Body of pancreas (tissue), 4 donors: Measurements from ENCODE around the gene RNPS1. TPM values are rescaled to one million over a fixed set of nuclear protein-coding genes. Genes with fewer than 3 reads are reported as not detected.

Source experiments
- ATAC-seq: fragments of 150-250 bp; one replicate; pipeline ENCODE4 v1.9.1; 2016
- DNase-seq, 4 donors: peaks; one replicate each; pipeline ENCODE4 v3.0.0-alpha.2; 2019
- H3K27ac ChIP-seq, 4 donors: fragments of 200-600 bp; sonication (generic); 1 replicate in 3 of 4; 2 replicates in 1 of 4; pipeline versions ENCODE4 v1.5.1 to v1.6.1; 2016 to 2019; ENCODE audit warnings: mild to moderate bottlenecking in 1 of 4, mixed read lengths in 1 of 4, moderate library complexity in 1 of 4
- H3K27me3 ChIP-seq, 2 donors: fragments of 200-600 bp; sonication (generic); one replicate each; pipeline ENCODE4 v1.6.0; 2016; ENCODE audit warnings: mild to moderate bottlenecking in 1 of 2
- H3K36me3 ChIP-seq, 2 donors: fragments of 200-600 bp; sonication (generic); replicated peaks in 1 of 2; 2 replicates each; pipeline ENCODE4 v1.5.1; 2016; ENCODE audit warnings: low read depth in 2 of 2; ENCODE audit not compliant: insufficient read depth in 1 of 2
- H3K4me1 ChIP-seq: fragments of 200-600 bp; sonication (generic); one replicate; pipeline ENCODE4 v1.6.0; 2016
- H3K4me3 ChIP-seq, 2 donors: fragments of 200-600 bp; sonication (generic); 1 replicate in 1 of 2; 2 replicates in 1 of 2; pipeline ENCODE4 v1.5.1; 2016 to 2019
- H3K9me3 ChIP-seq, 3 donors: fragments of 200-600 bp; sonication (generic); 1 replicate in 2 of 3; 2 replicates in 1 of 3; pipeline ENCODE4 v1.5.1; 2016
- CTCF ChIP-seq, 7 experiments: fragments of 450-650 bp in 4 of 7; fragments of 200-600 bp in 3 of 7; sonication (generic) in 3 of 7; IDR thresholded peaks; one replicate each; pipeline ENCODE4 v1.5.1; 2016 to 2019; ENCODE audit warnings: antibody characterized with exemption in 7 of 7
- POLR2A ChIP-seq, 3 donors: fragments of 450-650 bp; IDR thresholded peaks; one replicate each; pipeline ENCODE4 v1.6.1; 2016; ENCODE audit warnings: antibody characterized with exemption in 3 of 3, mild to moderate bottlenecking in 2 of 3
- WGBS, 2 donors: methylation state at CpG; one replicate each; pipeline ENCODE4 v1.1.5; 2017; 5-methylcytosine and 5-hydroxymethylcytosine counted together
- intact Hi-C: fragments of 100-400 bp; cut with DNase I; formaldehyde crosslinking; loops from one replicate; pipeline ENCODE4 v1.15.1; 2023
- total RNA-seq, 2 donors: library from RNA; depleted of rRNA; stranded (reverse); fragments of >200 nt; gene quantifications; one replicate each; pipeline ENCODE4 v1.1.0, GENCODE V29; 2016

Gene RNPS1
- total RNA-seq, 2 donors from 2014 or later: 48.5 to 61.6 TPM

- no peaks in the 10 kb centered on the region for H3K4me1 ChIP-seq
- intact Hi-C loops: no loop called here
- H3K36me3 ChIP-seq: peaks cover 0 to 3% of the 10 kb centered on the region in 2 donors
- no peak overlapping the region for H3K4me3 ChIP-seq
- TF ChIP-seq POLR2A (IDR thresholded peaks at IDR 0.05) (no peak), CTCF (IDR thresholded peaks at IDR 0.05) (no peak)
- WGBS, 2 donors: 85 to 92% methylated on average over 4 to 13 of the region's 13 CpGs
- H3K27ac ChIP-seq: no peak overlapping the region
- DNase-seq (no peak), ATAC-seq (no peak)
- no peaks in the 10 kb centered on the region for H3K27me3 ChIP-seq
- H3K9me3 ChIP-seq: no peaks in the 10 kb centered on the region
Observed at GRCh38 chr16:2285731-2286191, 17.8 kb upstream of the RNPS1 start.

- 87 to 91% methylated on average over 21 to 32 of the region's 35 CpGs for WGBS, 2 donors
- intact Hi-C loops: no loop called here
- TF ChIP-seq POLR2A (IDR thresholded peaks at IDR 0.05) (no peak), CTCF (IDR thresholded peaks at IDR 0.05) (no peak)
Observed at GRCh38 chr16:2284797-2285576, 17.1 kb upstream of the RNPS1 start.

GRCh38 chr16:2284001-2284770, 16.3 kb upstream of the RNPS1 start:
- H3K4me3 ChIP-seq: no peak overlapping the region
- 90 to 92% methylated on average over 21 to 32 of the region's 37 CpGs for WGBS, 2 donors
- intact Hi-C loops: no loop called here
- H3K27me3 ChIP-seq: no peaks in the 10 kb centered on the region
- no peak overlapping the region for H3K27ac ChIP-seq
- no peak for ATAC-seq
- no peak for TF ChIP-seq CTCF (IDR thresholded peaks at IDR 0.05)
- TF ChIP-seq POLR2A (IDR thresholded peaks at IDR 0.05): no peak
- H3K4me1 ChIP-seq: no peaks in the 10 kb centered on the region
- DNase-seq: no peak
- no peaks in the 10 kb centered on the region for H3K9me3 ChIP-seq
- peaks cover 0 to 3% of the 10 kb centered on the region in 2 donors for H3K36me3 ChIP-seq

More at GRCh38 chr16:2284797-2285576, 17.1 kb upstream of the RNPS1 start:
- ATAC-seq (no peak), DNase-seq (no peak)
- Histone ChIP-seq H3K36me3 (peaks cover 0 to 3% of the 10 kb centered on the region in 2 donors), H3K9me3 (no peaks in the 10 kb centered on the region), H3K27me3 (no peaks in the 10 kb centered on the region), H3K4me1 (no peaks in the 10 kb centered on the region), H3K4me3 (no peak overlapping the region), H3K27ac (no peak overlapping the region)

- DNase-seq (no peak), ATAC-seq (no peak)
- no peaks in the 10 kb centered on the region for H3K27me3 ChIP-seq
- H3K9me3 ChIP-seq: no peaks in the 10 kb centered on the region
- H3K27ac ChIP-seq: no peak overlapping the region
- H3K36me3 ChIP-seq: peaks cover 0 to 3% of the 10 kb centered on the region in 2 donors
- 88 to 90% methylated on average over 6 to 13 of the region's 26 CpGs for WGBS, 2 donors
- no peaks in the 10 kb centered on the region for H3K4me1 ChIP-seq
- TF ChIP-seq CTCF (IDR thresholded peaks at IDR 0.05): no peak
- TF ChIP-seq POLR2A (IDR thresholded peaks at IDR 0.05): no peak
- intact Hi-C loops: no loop called here
- H3K4me3 ChIP-seq: no peak overlapping the region
Observed at GRCh38 chr16:2282866-2283555, 15.1 kb upstream of the RNPS1 start.
